Transverse colon (tissue), 4 donors: ENCODE measurements around the gene AGXT2. TPM values are rescaled to one million over a fixed set of nuclear protein-coding genes. Genes with fewer than 3 reads are reported as not detected.

ENCODE experiments used
- DNase-seq: peaks from one replicate; pipeline ENCODE4 v3.0.0-alpha.2; 2019
- H3K27ac ChIP-seq, 4 donors: fragments of 200-600 bp; sonication (generic); 2 replicates each; pipeline ENCODE4 v1.5.1; 2016 to 2018; ENCODE audit warnings: inconsistent platforms in 4 of 4
- H3K27me3 ChIP-seq: fragments of 200-600 bp; sonication (generic); 2 replicates; pipeline ENCODE4 v1.5.1; 2017; ENCODE audit warnings: inconsistent platforms
- H3K36me3 ChIP-seq, 4 donors: fragments of 200-600 bp; sonication (generic); 2 replicates each; pipeline ENCODE4 v1.5.1; 2017 to 2019; ENCODE audit warnings: inconsistent platforms in 4 of 4
- H3K4me1 ChIP-seq, 4 donors: fragments of 200-600 bp; sonication (generic); 2 replicates each; pipeline ENCODE4 v1.5.1; 2017 to 2020; ENCODE audit warnings: inconsistent platforms in 4 of 4
- H3K4me3 ChIP-seq, 4 donors: fragments of 200-600 bp; sonication (generic); 1 replicate in 1 of 4; 2 replicates in 3 of 4; pipeline versions ENCODE4 v1.5.1 to v1.6.1; 2017 to 2019; ENCODE audit warnings: inconsistent platforms in 4 of 4
- H3K9me3 ChIP-seq, 2 donors: fragments of 200-600 bp; sonication (generic); 2 replicates each; pipeline ENCODE4 v1.5.1; 2017 to 2019; ENCODE audit warnings: inconsistent platforms in 2 of 2
- EP300 ChIP-seq: sonication (generic); formaldehyde crosslinking; IDR thresholded peaks from one replicate; pipeline ENCODE4 v1.6.1; 2017; ENCODE audit warnings: antibody characterized with exemption, low read depth
- POLR2A ChIP-seq: fragments of 450-650 bp; IDR thresholded peaks from one replicate; pipeline ENCODE4 v1.6.1; 2016; ENCODE audit warnings: antibody characterized with exemption, mild to moderate bottlenecking, moderate library complexity
- POLR2AphosphoS5 ChIP-seq, 3 donors: sonication (generic); formaldehyde crosslinking; IDR thresholded peaks; one replicate each; pipeline ENCODE4 v1.6.1; 2016; ENCODE audit warnings: antibody characterized with exemption in 3 of 3
- WGBS, 2 donors: methylation state at CpG; one replicate each; pipeline ENCODE4 v1.1.5; 2018; ENCODE audit warnings: low coverage in 1 of 2; 5-methylcytosine and 5-hydroxymethylcytosine counted together
- in situ Hi-C, 4 donors: fragments of 200-750 bp; cut with MboI; loops; one replicate each; pipeline versions ENCODE4 v1.15.0 to v1.15.1; 2017; ENCODE audit warnings: low sequenced_read_pairs in 3 of 4, low pct_ligation_motif_present in 1 of 4, low pct_unique_long_range_greater_than_20kb in 1 of 4
- intact Hi-C: fragments of 100-400 bp; cut with DNase I; formaldehyde crosslinking; loops from one replicate; pipeline ENCODE4 v1.15.1; 2023; ENCODE audit warnings: low total_unique reads
- total RNA-seq, 4 donors: library from RNA; depleted of rRNA; stranded (reverse); fragments of >200 nt; gene quantifications; one replicate each; pipeline ENCODE4 v1.1.0, GENCODE V29; 2016
- TF ChIP-seq, protein P1 (sequence below), 5 experiments: fragments of 200-600 bp in 3 of 5; fragments of 450-650 bp in 2 of 5; sonication (generic) in 3 of 5; IDR thresholded peaks; 1 replicate in 2 of 5; 2 replicates in 3 of 5; pipeline ENCODE4 v1.5.1; 2016 to 2017; ENCODE audit warnings: antibody characterized with exemption in 5 of 5, inconsistent platforms in 3 of 5, mild to moderate bottlenecking in 2 of 5, moderate library complexity in 1 of 5

AGXT2 gene, protein sequence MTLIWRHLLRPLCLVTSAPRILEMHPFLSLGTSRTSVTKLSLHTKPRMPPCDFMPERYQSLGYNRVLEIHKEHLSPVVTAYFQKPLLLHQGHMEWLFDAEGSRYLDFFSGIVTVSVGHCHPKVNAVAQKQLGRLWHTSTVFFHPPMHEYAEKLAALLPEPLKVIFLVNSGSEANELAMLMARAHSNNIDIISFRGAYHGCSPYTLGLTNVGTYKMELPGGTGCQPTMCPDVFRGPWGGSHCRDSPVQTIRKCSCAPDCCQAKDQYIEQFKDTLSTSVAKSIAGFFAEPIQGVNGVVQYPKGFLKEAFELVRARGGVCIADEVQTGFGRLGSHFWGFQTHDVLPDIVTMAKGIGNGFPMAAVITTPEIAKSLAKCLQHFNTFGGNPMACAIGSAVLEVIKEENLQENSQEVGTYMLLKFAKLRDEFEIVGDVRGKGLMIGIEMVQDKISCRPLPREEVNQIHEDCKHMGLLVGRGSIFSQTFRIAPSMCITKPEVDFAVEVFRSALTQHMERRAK
- total RNA-seq: not detected

DNA sequence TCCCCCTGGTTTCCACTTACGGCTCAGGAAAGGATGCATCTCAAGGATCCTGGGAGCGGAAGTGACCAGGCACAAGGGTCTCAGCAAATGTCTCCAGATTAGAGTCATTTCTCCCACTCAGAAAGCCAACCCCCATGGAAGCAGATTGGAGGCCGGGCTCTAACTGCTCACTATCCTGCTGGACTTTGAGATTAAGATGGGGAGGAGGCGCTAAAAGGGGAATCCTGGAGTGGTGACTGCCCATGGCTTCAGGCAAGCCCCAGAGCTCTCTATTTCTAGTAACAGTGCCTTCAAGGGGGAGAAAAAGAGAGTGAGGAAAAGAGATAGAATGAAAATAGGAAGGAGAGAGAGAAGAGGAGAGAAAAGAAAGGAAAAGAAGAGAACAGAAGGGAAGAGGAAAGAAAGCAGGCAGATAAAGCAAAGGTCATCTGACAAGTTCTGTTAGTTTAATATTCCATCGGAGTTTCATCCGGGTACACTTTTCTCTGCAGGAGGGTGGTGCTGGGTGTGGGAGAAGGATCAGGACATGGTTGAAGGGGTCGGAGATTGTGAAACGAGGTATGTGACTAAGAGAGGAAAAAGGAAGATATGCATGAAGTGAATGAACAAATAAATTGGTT is at the start of gene AGXT2:
AGXT2 (minus strand) TSS at position 165 of the 620 bp plus-strand sequence; CDS start at position 108, 57 bp downstream.
- no peaks in the 10 kb centered on the region for H3K27me3 ChIP-seq
- DNase-seq: no peak
- no peaks in the 10 kb centered on the region for H3K9me3 ChIP-seq
- intact Hi-C loops: no loop called here
- WGBS, 2 donors: 46 to 56% methylated on average over 4 to 8 of the region's 8 CpGs
- H3K4me1 ChIP-seq: no peaks in the 10 kb centered on the region
- no peak within 1 kb of the TSS for H3K27ac ChIP-seq
- in situ Hi-C loops: no loop called here
- no peak within 1 kb of the TSS for H3K4me3 ChIP-seq
- H3K36me3 ChIP-seq: no peaks in the 10 kb centered on the region
- no peak for TF ChIP-seq POLR2AphosphoS5 (IDR thresholded peaks at IDR 0.05)
- TF ChIP-seq, protein P1, sequence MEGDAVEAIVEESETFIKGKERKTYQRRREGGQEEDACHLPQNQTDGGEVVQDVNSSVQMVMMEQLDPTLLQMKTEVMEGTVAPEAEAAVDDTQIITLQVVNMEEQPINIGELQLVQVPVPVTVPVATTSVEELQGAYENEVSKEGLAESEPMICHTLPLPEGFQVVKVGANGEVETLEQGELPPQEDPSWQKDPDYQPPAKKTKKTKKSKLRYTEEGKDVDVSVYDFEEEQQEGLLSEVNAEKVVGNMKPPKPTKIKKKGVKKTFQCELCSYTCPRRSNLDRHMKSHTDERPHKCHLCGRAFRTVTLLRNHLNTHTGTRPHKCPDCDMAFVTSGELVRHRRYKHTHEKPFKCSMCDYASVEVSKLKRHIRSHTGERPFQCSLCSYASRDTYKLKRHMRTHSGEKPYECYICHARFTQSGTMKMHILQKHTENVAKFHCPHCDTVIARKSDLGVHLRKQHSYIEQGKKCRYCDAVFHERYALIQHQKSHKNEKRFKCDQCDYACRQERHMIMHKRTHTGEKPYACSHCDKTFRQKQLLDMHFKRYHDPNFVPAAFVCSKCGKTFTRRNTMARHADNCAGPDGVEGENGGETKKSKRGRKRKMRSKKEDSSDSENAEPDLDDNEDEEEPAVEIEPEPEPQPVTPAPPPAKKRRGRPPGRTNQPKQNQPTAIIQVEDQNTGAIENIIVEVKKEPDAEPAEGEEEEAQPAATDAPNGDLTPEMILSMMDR (IDR thresholded peaks at IDR 0.05): no peak
- no peak for TF ChIP-seq EP300
- TF ChIP-seq POLR2A: no peak

DNA sequence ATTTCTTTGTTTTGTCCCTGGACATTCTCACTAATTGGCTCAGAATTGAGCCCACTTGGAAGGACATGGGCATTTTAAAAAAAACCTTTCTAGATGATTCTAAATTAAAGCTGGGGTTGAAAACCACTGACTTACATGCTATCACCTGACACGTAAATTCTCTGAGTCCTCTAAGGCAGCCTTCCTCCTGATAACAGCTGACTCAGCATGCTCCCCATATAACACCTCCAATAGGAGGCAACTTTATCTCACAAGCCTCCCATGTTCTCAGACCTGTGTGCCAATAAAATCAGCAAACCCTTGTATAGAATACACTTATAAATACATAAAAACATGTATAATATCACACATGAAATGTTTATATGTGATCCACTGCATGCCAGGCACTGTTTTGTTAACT is 49.2 kb upstream of the AGXT2 start:
- in situ Hi-C loops: loop anchor here (10.0 to 25.0 kb wide), 4 partner anchors 340 to 840 kb away; partner anchors contain the start of genes CAPSL (in 3 of the 4) and SPEF2 (in 1 of the 4)
- no peaks in the 10 kb centered on the region for H3K27me3 ChIP-seq
- peaks cover 0 to 28% (median 0%) of the 10 kb centered on the region in 4 donors for H3K4me1 ChIP-seq
- no peaks in the 10 kb centered on the region for H3K36me3 ChIP-seq
- 71 to 82% methylated on average over 1 of the region's 1 CpG for WGBS, 2 donors
- no peak overlapping the region for H3K4me3 ChIP-seq
- intact Hi-C loops: no loop called here
- TF ChIP-seq, protein P1 (IDR thresholded peaks at IDR 0.05): no peak
- TF ChIP-seq EP300 (no peak), POLR2A (no peak), POLR2AphosphoS5 (IDR thresholded peaks at IDR 0.05) (no peak)
- no peak for DNase-seq
- H3K27ac ChIP-seq: no peak overlapping the region
- H3K9me3 ChIP-seq: no peaks in the 10 kb centered on the region

DNA sequence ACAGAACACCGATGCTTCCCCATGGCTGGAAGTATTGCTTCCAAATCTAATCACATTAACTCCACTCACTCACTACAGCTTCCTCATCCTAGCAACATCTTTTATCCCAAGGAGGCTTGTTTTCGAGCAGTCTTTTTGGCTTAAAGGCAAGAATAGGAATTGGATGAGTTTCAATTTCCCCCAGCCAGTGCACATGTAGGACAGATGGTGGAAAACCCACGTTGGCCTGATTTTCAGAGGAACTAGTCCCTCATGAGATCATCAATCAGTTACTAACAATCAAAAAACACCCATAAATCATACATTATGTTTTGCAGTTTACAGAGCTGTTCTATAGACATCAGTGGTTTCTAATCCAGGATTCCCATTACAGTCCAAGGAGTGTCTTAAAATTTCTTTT is 48.5 kb upstream of the AGXT2 start:
- H3K9me3 ChIP-seq: no peaks in the 10 kb centered on the region
- intact Hi-C loops: no loop called here

More for the DNA sequence above, 48.5 kb upstream of the AGXT2 start:
- Histone ChIP-seq H3K4me3 (no peak overlapping the region), H3K4me1 (peaks cover 0 to 35% (median 3%) of the 10 kb centered on the region in 4 donors), H3K27me3 (no peaks in the 10 kb centered on the region), H3K27ac (no peak overlapping the region), H3K36me3 (no peaks in the 10 kb centered on the region)
- TF ChIP-seq POLR2A: no peak
- TF ChIP-seq POLR2AphosphoS5 (IDR thresholded peaks at IDR 0.05): no peak
- TF ChIP-seq, protein P1 (IDR thresholded peaks at IDR 0.05): no peak
- TF ChIP-seq EP300: no peak
- in situ Hi-C loops: loop anchor here (10.0 to 25.0 kb wide), 4 partner anchors 341 to 841 kb away; partner anchors contain the start of genes CAPSL (in 3 of the 4) and SPEF2 (in 1 of the 4)
- WGBS, 2 donors: 54 to 56% methylated on average over 2 to 3 of the region's 3 CpGs
- DNase-seq: no peak
